PFSK-1 (cell line): Measurements from ENCODE around the gene ADAM12.

Experiments
- POLR2AphosphoS5 ChIP-seq: IDR thresholded peaks from 2 replicates; pipeline ENCODE4 v1.6.1; 2012; ENCODE audit warnings: low read depth, mild to moderate bottlenecking, control low read depth, low read length, moderate library complexity
- SIN3A ChIP-seq: IDR thresholded peaks from 2 replicates; pipeline ENCODE4 v1.6.1; 2012; ENCODE audit warnings: mild to moderate bottlenecking, low read length, moderate library complexity, borderline replicate concordance; ENCODE audit not compliant: insufficient read depth
- TAF1 ChIP-seq: IDR thresholded peaks from 2 replicates; pipeline ENCODE4 v1.6.1; 2012; ENCODE audit warnings: low read length, control low read depth, borderline replicate concordance; ENCODE audit not compliant: insufficient read depth
- TF ChIP-seq, protein P1 (sequence below), 2 experiments: IDR thresholded peaks; 2 replicates each; pipeline versions ENCODE4 v1.6.1 to v1.8.0; 2011 to 2012; ENCODE audit warnings: low read depth in 2 of 2, low read length in 2 of 2, control low read depth in 1 of 2, inconsistent platforms in 1 of 2, mild to moderate bottlenecking in 1 of 2, moderate library complexity in 1 of 2; ENCODE audit not compliant: insufficient read depth in 1 of 2

DNA sequence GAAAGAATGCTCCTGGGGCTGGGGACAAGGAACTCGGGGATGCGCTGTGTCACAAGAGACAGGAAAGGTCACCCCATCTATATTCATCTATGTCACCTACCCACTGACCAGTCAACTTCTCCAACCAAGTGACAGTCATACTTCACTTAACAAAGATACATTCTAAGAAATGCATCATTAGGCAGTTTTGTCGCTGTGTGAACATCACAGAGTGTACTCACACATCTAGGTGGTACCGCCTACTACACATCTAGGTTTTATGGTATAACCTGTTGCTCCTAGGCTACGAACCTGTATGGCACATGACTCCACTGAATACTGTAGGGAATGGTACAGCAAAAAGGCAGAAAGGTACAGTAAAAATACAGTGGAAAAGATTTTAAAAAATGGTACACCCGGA is 3.8 kb upstream of the ADAM12 start:
- TF ChIP-seq POLR2AphosphoS5 (no peak), TAF1 (no peak), SIN3A (no peak)
- TF ChIP-seq, protein P1, sequence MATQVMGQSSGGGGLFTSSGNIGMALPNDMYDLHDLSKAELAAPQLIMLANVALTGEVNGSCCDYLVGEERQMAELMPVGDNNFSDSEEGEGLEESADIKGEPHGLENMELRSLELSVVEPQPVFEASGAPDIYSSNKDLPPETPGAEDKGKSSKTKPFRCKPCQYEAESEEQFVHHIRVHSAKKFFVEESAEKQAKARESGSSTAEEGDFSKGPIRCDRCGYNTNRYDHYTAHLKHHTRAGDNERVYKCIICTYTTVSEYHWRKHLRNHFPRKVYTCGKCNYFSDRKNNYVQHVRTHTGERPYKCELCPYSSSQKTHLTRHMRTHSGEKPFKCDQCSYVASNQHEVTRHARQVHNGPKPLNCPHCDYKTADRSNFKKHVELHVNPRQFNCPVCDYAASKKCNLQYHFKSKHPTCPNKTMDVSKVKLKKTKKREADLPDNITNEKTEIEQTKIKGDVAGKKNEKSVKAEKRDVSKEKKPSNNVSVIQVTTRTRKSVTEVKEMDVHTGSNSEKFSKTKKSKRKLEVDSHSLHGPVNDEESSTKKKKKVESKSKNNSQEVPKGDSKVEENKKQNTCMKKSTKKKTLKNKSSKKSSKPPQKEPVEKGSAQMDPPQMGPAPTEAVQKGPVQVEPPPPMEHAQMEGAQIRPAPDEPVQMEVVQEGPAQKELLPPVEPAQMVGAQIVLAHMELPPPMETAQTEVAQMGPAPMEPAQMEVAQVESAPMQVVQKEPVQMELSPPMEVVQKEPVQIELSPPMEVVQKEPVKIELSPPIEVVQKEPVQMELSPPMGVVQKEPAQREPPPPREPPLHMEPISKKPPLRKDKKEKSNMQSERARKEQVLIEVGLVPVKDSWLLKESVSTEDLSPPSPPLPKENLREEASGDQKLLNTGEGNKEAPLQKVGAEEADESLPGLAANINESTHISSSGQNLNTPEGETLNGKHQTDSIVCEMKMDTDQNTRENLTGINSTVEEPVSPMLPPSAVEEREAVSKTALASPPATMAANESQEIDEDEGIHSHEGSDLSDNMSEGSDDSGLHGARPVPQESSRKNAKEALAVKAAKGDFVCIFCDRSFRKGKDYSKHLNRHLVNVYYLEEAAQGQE (IDR thresholded peaks at IDR 0.05; ENCODE audit: insufficient read depth in 1 of 2, low read depth in 2 of 2, low read length in 2 of 2): no peak
